ENCODE measurements around the gene C16orf74.

C16orf74 gene

DNA sequence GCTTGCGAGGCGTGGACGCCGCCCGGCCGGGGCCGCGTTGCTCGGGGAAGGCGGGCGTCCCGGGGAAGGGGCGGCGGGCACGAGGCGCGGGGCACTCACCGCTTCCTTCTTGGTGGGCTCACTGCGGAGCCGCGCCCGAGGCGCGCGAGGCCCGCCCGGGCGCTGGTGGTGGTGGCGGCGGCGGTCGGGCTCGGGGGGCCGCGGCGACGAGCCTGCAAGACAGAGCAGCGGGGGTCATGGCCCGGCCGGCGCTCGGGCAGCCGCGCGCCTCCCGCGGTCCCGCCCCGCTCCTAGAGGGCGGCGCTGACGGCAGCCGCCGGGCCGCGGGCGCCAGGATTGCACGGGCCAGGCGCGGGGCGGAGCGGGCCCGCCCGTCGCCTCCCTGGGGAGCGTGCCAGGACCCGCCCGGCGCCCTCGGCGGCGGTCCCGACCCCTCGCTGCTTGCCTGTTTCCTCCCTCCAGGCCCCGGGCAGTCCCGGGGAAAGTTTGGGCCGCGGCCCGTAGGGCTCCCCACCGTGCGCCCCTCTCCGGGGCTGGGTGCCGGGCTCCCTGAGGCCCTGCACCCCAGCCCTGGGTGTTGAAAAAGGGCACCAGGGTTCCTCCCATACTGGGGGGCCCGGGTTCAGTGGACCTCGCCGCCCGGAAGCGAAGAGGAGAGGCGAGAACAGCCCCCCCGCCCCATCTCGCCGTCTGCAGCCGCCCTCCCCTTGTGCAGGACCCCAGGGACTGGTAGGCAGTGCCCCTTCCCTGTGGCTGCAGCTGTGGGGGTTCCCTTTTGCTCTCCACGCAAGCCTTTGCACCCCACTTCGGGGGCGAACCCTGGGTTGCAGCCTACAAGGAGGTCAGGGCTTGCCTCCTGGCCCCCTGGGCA, at the start of gene C16orf74:
Gene C16orf74, minus strand, starts transcription at position 270 of the 871 bp plus-strand sequence. CDS start 15,879 bp downstream, outside the sequence.
- no peak within 1 kb of the TSS for H3K27ac ChIP-seq
- TF ChIP-seq ZFX (IDR thresholded peaks at IDR 0.05; ENCODE audit: borderline replicate concordance): no peak
- TF ChIP-seq, protein P1, sequence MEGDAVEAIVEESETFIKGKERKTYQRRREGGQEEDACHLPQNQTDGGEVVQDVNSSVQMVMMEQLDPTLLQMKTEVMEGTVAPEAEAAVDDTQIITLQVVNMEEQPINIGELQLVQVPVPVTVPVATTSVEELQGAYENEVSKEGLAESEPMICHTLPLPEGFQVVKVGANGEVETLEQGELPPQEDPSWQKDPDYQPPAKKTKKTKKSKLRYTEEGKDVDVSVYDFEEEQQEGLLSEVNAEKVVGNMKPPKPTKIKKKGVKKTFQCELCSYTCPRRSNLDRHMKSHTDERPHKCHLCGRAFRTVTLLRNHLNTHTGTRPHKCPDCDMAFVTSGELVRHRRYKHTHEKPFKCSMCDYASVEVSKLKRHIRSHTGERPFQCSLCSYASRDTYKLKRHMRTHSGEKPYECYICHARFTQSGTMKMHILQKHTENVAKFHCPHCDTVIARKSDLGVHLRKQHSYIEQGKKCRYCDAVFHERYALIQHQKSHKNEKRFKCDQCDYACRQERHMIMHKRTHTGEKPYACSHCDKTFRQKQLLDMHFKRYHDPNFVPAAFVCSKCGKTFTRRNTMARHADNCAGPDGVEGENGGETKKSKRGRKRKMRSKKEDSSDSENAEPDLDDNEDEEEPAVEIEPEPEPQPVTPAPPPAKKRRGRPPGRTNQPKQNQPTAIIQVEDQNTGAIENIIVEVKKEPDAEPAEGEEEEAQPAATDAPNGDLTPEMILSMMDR (IDR thresholded peaks at IDR 0.05): no peak

DNA sequence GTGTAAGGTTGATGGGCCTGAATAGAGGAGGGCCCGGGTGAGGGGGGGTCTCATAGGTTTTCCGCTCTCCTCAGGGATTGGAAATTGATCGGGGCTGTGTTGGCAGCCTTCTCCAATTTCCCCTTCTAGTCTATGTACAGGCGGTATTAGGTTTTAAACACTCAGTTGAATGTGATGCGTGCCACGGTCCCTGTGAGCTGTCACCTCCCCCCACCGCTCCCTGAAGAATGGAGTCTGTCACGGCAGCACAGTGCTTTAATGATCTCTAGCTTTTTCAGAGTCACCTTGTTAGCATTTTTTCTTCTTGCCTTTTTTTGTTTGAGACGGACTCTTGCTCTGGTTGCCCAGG, 49.4 kb upstream of the C16orf74 start:
- no peak for TF ChIP-seq ZFX (IDR thresholded peaks at IDR 0.05; ENCODE audit: borderline replicate concordance)
- TF ChIP-seq, protein P1 (IDR thresholded peaks at IDR 0.05): no peak
- H3K27ac ChIP-seq: peak overlapping the region; percentile 89

DNA sequence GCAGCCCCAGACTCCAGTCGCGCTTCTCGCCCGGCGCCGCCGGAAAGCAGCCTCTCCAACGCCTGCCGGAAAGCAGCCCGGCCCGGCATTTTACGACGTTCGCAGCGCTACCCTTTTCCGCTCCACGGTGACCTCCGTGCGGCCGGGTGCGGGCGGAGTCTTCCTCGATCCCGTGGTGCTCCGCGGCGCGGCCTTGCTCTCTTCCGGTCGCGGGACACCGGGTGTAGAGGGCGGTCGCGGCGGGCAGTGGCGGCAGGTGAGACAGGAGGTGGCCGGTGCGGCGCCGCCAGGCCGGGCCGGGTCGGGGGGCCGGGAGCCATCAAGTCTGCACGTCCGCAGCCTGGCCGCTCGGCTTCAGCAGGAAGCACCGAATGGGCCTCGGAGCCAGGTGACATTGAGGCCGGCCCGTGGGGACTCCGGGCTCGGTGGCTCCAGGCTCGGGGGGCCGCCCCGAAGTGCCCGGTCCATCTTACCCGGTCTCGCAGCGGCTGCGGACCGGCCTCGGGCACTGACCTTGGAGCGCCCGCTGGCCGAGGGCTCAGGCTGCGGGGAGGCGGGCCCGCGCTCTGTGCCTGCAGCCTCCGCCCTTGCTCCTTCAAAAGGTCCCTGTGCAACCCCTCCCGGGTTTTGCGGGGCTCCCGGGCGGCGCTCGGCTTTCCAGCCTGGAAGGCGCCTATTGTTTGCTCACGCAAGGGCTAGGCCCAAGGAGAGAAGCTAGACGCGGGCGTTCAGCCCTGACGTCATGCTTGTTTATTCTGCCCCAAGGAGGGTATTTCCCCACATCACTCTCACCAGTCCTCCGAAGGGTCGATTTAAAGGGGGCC, 48.8 kb upstream of the C16orf74 start, which contains the start of the genes COX4I1 and EMC8:
Gene COX4I1, plus strand, starts transcription at position 199 of the 824 bp plus-strand sequence. CDS start 1,511 bp downstream, outside the sequence.
Gene EMC8, minus strand, starts transcription at position 48 of the 824 bp plus-strand sequence. CDS start 249 bp downstream, outside the sequence.
- peak within 1 kb of the TSS; percentile 89 for H3K27ac ChIP-seq
- TF ChIP-seq ZFX (IDR thresholded peaks at IDR 0.05; ENCODE audit: borderline replicate concordance): no peak
- TF ChIP-seq, protein P1 (IDR thresholded peaks at IDR 0.05): no peak

DNA sequence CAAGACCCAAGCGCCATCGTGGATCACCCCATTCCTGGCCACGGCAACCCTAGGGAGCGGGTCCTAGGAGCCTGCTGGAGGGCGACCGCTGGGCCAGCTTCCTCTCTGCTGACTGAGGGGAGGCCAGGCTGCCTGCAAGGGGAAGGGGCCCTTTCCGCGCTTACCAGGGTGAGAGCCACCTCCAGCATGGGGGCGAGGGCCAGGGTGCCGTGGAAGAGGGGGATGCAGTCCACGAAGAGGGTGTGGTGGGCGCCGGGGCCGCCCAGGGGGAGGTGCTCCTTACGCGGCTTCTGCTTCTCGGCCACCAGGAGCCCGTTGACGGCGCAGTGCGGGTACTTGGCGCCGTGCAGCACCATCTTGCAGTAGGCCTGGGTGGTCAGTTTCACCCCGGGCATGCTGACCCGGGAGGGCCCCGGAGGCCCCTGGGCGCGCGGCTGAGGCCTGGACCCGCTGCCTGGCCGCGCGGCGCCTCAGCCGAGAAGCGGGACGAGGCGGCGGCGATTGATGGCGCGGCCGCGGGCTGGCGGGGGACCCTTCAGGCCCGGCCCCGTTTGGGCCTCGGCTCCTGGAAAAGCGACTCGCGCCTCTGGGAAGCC, 48.1 kb upstream of the C16orf74 start:
- TF ChIP-seq, protein P1 (IDR thresholded peaks at IDR 0.05): no peak
- TF ChIP-seq ZFX (IDR thresholded peaks at IDR 0.05; ENCODE audit: borderline replicate concordance): no peak
- peak overlapping the region; percentile 89 for H3K27ac ChIP-seq

DNA sequence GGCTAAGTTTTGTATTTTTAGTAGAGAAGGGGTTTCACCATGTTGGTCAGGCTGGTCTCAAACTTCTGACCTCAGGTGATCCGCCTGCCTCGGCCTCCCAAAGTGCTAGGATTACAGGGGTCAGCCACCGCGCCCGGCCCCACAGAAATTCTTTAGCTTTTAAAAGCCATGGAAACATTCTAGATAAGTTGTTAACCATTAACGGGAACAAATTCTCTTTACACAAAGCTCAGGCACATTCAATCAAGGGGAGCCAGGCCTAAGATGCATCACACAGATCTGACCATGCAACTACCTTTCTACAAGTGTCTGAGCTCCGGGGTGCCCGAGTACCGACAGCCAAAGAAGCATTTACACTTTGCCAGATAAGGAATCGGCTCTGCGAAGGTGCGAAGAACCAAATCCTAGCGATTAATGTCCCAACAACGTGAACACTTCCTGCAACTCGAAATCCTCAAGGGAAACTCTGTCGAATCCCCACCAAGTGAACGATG, 47.4 kb upstream of the C16orf74 start:
- H3K27ac ChIP-seq: peak overlapping the region; percentile 89
- TF ChIP-seq, protein P1 (IDR thresholded peaks at IDR 0.05): no peak
- no peak for TF ChIP-seq ZFX (IDR thresholded peaks at IDR 0.05; ENCODE audit: borderline replicate concordance)

DNA sequence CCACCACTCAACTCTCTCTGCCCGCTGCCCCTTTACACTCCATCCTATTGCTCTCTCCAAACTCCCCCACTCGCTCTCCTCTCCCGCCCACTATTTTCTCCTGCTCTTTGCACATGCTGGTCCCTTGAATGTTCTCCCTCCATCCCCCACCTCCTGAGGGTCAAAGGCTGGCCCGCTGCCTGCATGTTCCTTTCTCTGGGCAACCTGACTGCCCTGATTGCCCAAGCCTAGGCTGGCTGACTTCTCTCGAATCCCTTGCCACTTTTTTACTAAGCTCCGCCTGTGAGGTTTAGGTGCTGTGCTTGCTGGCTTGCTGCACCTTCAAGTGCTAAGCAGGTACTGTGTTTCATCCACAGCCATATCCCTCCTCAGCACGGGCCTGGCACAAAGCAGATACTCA, 45.7 kb upstream of the C16orf74 start:
- TF ChIP-seq, protein P1 (IDR thresholded peaks at IDR 0.05): no peak
- TF ChIP-seq ZFX (IDR thresholded peaks at IDR 0.05; ENCODE audit: borderline replicate concordance): no peak
- H3K27ac ChIP-seq: no peak overlapping the region

All from 22Rv1 (cell line).